ENCODE data around the gene PLXNB3.

- TF ChIP-seq POLR2A (IDR thresholded peaks at IDR 0.05; ENCODE audit: low read length) (no peak), GATA1 (IDR thresholded peaks at IDR 0.05; ENCODE audit: low read depth, low read length) (no peak)
These were observed 40.6 kb downstream of the PLXNB3 start for GRCh38 chrX:153804621-153805020.
